ENCODE results near the gene SP1. TPM values are rescaled to one million over a fixed set of nuclear protein-coding genes. Genes with fewer than 3 reads are reported as not detected.

SP1 gene
- total and polyA plus RNA-seq, 2 experiments from 2014 or later: 11.1 to 68.4 TPM

GRCh38 chr12:53465679-53466078 is 85.7 kb downstream of the SP1 start:
- no peak overlapping the region for H3K27ac Mint-ChIP-seq
- Histone ChIP-seq H3F3A (replicated peaks; ENCODE audit: low read depth) (peaks cover 61% of the 10 kb centered on the region), H2AFZ (no peak overlapping the region), H3K36me3 (ENCODE audit: insufficient read depth) (peaks cover 96% of the 10 kb centered on the region), H3K79me2 (replicated peaks; ENCODE audit: insufficient read depth) (peaks cover 83% of the 10 kb centered on the region), H3K9me2 (ENCODE audit: insufficient read depth) (no peaks in the 10 kb centered on the region), H3K4me3 (no peak overlapping the region), H3K27me3 (ENCODE audit: insufficient read depth) (no peaks in the 10 kb centered on the region), H3K4me1 (ENCODE audit: insufficient read depth) (peaks cover 11% of the 10 kb centered on the region; the same call in 1 of the 2 replicates), H3K4me2 (no peak overlapping the region), H3K27ac (ENCODE audit: low read depth) (peak overlapping the region; percentile 24; the same call in 1 of the 2 replicates), H4K20me1 (replicated peaks; ENCODE audit: insufficient read depth) (peaks cover 88% of the 10 kb centered on the region)
- no peak overlapping the region for H3K4me3 Mint-ChIP-seq
- H3K27me3 Mint-ChIP-seq (ENCODE audit: insufficient read depth, low read depth, poor library complexity): no peaks in the 10 kb centered on the region
- H3K36me3 Mint-ChIP-seq (ENCODE audit: low read depth): peaks cover 100% of the 10 kb centered on the region
- H3K9me3 Mint-ChIP-seq: no peaks in the 10 kb centered on the region
- ATAC-seq (no peak), DNase-seq (ENCODE audit: low spot score) (no peak)
- TF ChIP-seq, protein P1, sequence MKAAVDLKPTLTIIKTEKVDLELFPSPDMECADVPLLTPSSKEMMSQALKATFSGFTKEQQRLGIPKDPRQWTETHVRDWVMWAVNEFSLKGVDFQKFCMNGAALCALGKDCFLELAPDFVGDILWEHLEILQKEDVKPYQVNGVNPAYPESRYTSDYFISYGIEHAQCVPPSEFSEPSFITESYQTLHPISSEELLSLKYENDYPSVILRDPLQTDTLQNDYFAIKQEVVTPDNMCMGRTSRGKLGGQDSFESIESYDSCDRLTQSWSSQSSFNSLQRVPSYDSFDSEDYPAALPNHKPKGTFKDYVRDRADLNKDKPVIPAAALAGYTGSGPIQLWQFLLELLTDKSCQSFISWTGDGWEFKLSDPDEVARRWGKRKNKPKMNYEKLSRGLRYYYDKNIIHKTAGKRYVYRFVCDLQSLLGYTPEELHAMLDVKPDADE (IDR thresholded peaks at IDR 0.05): no peak
- TF ChIP-seq EZH2 (IDR thresholded peaks at IDR 0.05; ENCODE audit: low read depth, unreplicated experiment): no peak
- no peak for TF ChIP-seq JUNB (IDR thresholded peaks at IDR 0.05; ENCODE audit: unreplicated experiment)
- TF ChIP-seq CREB1 (CRISPR knock-in tag; IDR thresholded peaks at IDR 0.05; ENCODE audit: low read depth): no peak
- no peak for TF ChIP-seq ZNF331 (CRISPR knock-in tag; IDR thresholded peaks at IDR 0.05; ENCODE audit: low read depth)
- TF ChIP-seq NANOG (IDR thresholded peaks at IDR 0.05; ENCODE audit: borderline replicate concordance): no peak
- no peak for TF ChIP-seq REST (IDR thresholded peaks at IDR 0.05; ENCODE audit: unreplicated experiment)
- no peak for TF ChIP-seq ZNF114 (CRISPR knock-in tag; IDR thresholded peaks at IDR 0.05)
- TF ChIP-seq CTCF (conservative IDR thresholded peaks at IDR 0.05; ENCODE audit: low read depth in 2 of 2): no peak
- TF ChIP-seq POLR2AphosphoS5 (IDR thresholded peaks at IDR 0.05; ENCODE audit: low read depth): no peak
- TF ChIP-seq STAT1 (IDR thresholded peaks at IDR 0.05; ENCODE audit: unreplicated experiment): no peak
- TF ChIP-seq EZH2phosphoT487 (IDR thresholded peaks at IDR 0.05; ENCODE audit: unreplicated experiment): no peak
- H3K4me1 Mint-ChIP-seq: peaks cover 38% of the 10 kb centered on the region

Other genes with a start within 250 kb of the SP1 start
- 13.0 and 13.2 TPM in 2 replicates for gene ZNF740, start 199.5 kb upstream of the SP1 start, total RNA-seq (2014; rRNA removed; shearing (Covaris generic))
- gene ZNF740, start 199.5 kb upstream of the SP1 start, polyA plus RNA-seq (2016; fragmentation: Nextera tagmentation; extraction: Ambion mirVana): 1.3 and 2.6 TPM in 2 replicates
- 3.6 and 7.1 TPM in 2 replicates for gene CSAD, start 199.3 kb upstream of the SP1 start, total RNA-seq (2014; rRNA removed; shearing (Covaris generic))
- 3.1 and 3.2 TPM in 2 replicates for gene CSAD, start 199.3 kb upstream of the SP1 start, polyA plus RNA-seq (2016; fragmentation: Nextera tagmentation; extraction: Ambion mirVana)
- 0.39 TPM in 1 of 2 replicates, not detected in the other for gene ITGB7, start 172.9 kb upstream of the SP1 start, total RNA-seq (2014; rRNA removed; shearing (Covaris generic))
- 0.32 and 0.43 TPM in 2 replicates for gene ITGB7, start 172.9 kb upstream of the SP1 start, polyA plus RNA-seq (2016; fragmentation: Nextera tagmentation; extraction: Ambion mirVana)
- gene RARG, start 148.0 kb upstream of the SP1 start, total RNA-seq (2014; rRNA removed; shearing (Covaris generic)): 39.3 and 50.2 TPM in 2 replicates
- gene RARG, start 148.0 kb upstream of the SP1 start, polyA plus RNA-seq (2016; fragmentation: Nextera tagmentation; extraction: Ambion mirVana): 16.4 and 18.5 TPM in 2 replicates
- 39.6 and 56.5 TPM in 2 replicates for gene ESPL1, start 111.9 kb upstream of the SP1 start, total RNA-seq (2014; rRNA removed; shearing (Covaris generic))
- gene ESPL1, start 111.9 kb upstream of the SP1 start, polyA plus RNA-seq (2016; fragmentation: Nextera tagmentation; extraction: Ambion mirVana): 12.7 and 13.2 TPM in 2 replicates
- gene PFDN5, start 84.6 kb upstream of the SP1 start, total RNA-seq (2014; rRNA removed; shearing (Covaris generic)): 199 and 225 TPM in 2 replicates
- gene PFDN5, start 84.6 kb upstream of the SP1 start, polyA plus RNA-seq (2016; fragmentation: Nextera tagmentation; extraction: Ambion mirVana): 567 and 586 TPM in 2 replicates
- 65.0 and 66.5 TPM in 2 replicates for gene MYG1, start 80.5 kb upstream of the SP1 start, total RNA-seq (2014; rRNA removed; shearing (Covaris generic))
- gene MYG1, start 80.5 kb upstream of the SP1 start, polyA plus RNA-seq (2016; fragmentation: Nextera tagmentation; extraction: Ambion mirVana): 94.2 and 100.0 TPM in 2 replicates
- 77.7 and 81.7 TPM in 2 replicates for gene AAAS, start 58.6 kb upstream of the SP1 start, total RNA-seq (2014; rRNA removed; shearing (Covaris generic))
- 36.7 and 40.4 TPM in 2 replicates for gene AAAS, start 58.6 kb upstream of the SP1 start, polyA plus RNA-seq (2016; fragmentation: Nextera tagmentation; extraction: Ambion mirVana)
- gene SP7, start 43.8 kb upstream of the SP1 start, total RNA-seq (2014; rRNA removed; shearing (Covaris generic)): 0.04 and 0.17 TPM in 2 replicates
- gene SP7, start 43.8 kb upstream of the SP1 start, polyA plus RNA-seq (2016; fragmentation: Nextera tagmentation; extraction: Ambion mirVana): 0.16 TPM in 1 of 2 replicates, not detected in the other
- gene AMHR2, start 43.7 kb downstream of the SP1 start, total RNA-seq (2014; rRNA removed; shearing (Covaris generic)): 0.24 TPM in 1 of 2 replicates, not detected in the other
- not detected in 2 replicates for gene AMHR2, start 43.7 kb downstream of the SP1 start, polyA plus RNA-seq (2016; fragmentation: Nextera tagmentation; extraction: Ambion mirVana)
- 70.5 and 120 TPM in 2 replicates for gene PRR13, start 61.6 kb downstream of the SP1 start, total RNA-seq (2014; rRNA removed; shearing (Covaris generic))
- gene PRR13, start 61.6 kb downstream of the SP1 start, polyA plus RNA-seq (2016; fragmentation: Nextera tagmentation; extraction: Ambion mirVana): 302 and 303 TPM in 2 replicates
- gene PCBP2, start 71.9 kb downstream of the SP1 start, total RNA-seq (2014; rRNA removed; shearing (Covaris generic)): 676 and 713 TPM in 2 replicates
- gene PCBP2, start 71.9 kb downstream of the SP1 start, polyA plus RNA-seq (2016; fragmentation: Nextera tagmentation; extraction: Ambion mirVana): 397 and 473 TPM in 2 replicates
- gene MAP3K12, start 119.3 kb downstream of the SP1 start, total RNA-seq (2014; rRNA removed; shearing (Covaris generic)): 15.6 and 17.9 TPM in 2 replicates
- gene MAP3K12, start 119.3 kb downstream of the SP1 start, polyA plus RNA-seq (2016; fragmentation: Nextera tagmentation; extraction: Ambion mirVana): 6.6 and 7.9 TPM in 2 replicates
- gene TARBP2, start 121.1 kb downstream of the SP1 start, total RNA-seq (2014; rRNA removed; shearing (Covaris generic)): 55.7 and 83.4 TPM in 2 replicates
- 52.1 and 57.0 TPM in 2 replicates for gene TARBP2, start 121.1 kb downstream of the SP1 start, polyA plus RNA-seq (2016; fragmentation: Nextera tagmentation; extraction: Ambion mirVana)
- gene NPFF, start 127.3 kb downstream of the SP1 start, total RNA-seq (2014; rRNA removed; shearing (Covaris generic)): 0.69 TPM in 1 of 2 replicates, not detected in the other
- 0.71 and 0.96 TPM in 2 replicates for gene NPFF, start 127.3 kb downstream of the SP1 start, polyA plus RNA-seq (2016; fragmentation: Nextera tagmentation; extraction: Ambion mirVana)
- gene ATF7, start 246.2 kb downstream of the SP1 start, total RNA-seq (2014; rRNA removed; shearing (Covaris generic)): 13.2 and 13.9 TPM in 2 replicates
- 16.3 and 16.6 TPM in 2 replicates for gene ATF7, start 246.2 kb downstream of the SP1 start, polyA plus RNA-seq (2016; fragmentation: Nextera tagmentation; extraction: Ambion mirVana)

Data from GM23338 (cell line).